SK-N-SH (cell line): ENCODE results near the gene PYGO1. TPM values are rescaled to one million over a fixed set of nuclear protein-coding genes. Genes with fewer than 3 reads are reported as not detected.

Source experiments
- CTCF ChIA-PET: fragments of 300-600, 350-600 bp; formaldehyde crosslinking; extraction: SDS; loops from one replicate; lab custom pipeline; 2021; lab: Yijun Ruan, JAX
- POLR2A ChIA-PET: fragments of 350-600 bp; sonication (Branson Sonifier 250); formaldehyde crosslinking; extraction: SDS; loops from one replicate; lab custom pipeline; 2020; ENCODE audit warnings: antibody characterized with exemption, inconsistent platforms; lab: Yijun Ruan, JAX
- DNase-seq: peaks from one replicate; pipeline ENCODE4 v3.0.0; 2012
- H2AFZ ChIP-seq: fragments of 200-600 bp; sonication (generic); 2 replicates; pipeline ENCODE4 v1.8.1; 2016; ENCODE audit warnings: antibody characterized with exemption, mild to moderate bottlenecking, low read depth
- H3F3A ChIP-seq: fragments of 200-600 bp; sonication (generic); replicated peaks from 2 replicates; pipeline ENCODE3; 2016; ENCODE audit warnings: antibody characterized with exemption, mild to moderate bottlenecking; ENCODE audit not compliant: insufficient read depth
- H3K27ac ChIP-seq, 2 experiments: fragments of 200-500 bp in 1 of 2; fragments of 200-600 bp in 1 of 2; sonication (Bioruptor generic) in 1 of 2; sonication (generic), shearing (Covaris generic) in 1 of 2; 2 replicates each; pipeline versions ENCODE4 v1.5.1 to v1.6.1; 2014 to 2016; ENCODE audit warnings: low read depth in 2 of 2, inconsistent platforms in 1 of 2, low read length in 1 of 2, mild to moderate bottlenecking in 1 of 2, mixed read lengths in 1 of 2
- H3K27me3 ChIP-seq: fragments of 200-600 bp; sonication (generic), shearing (Covaris generic); 2 replicates; pipeline ENCODE4 v1.6.1; 2016; ENCODE audit warnings: mixed run types; ENCODE audit not compliant: insufficient read depth
- H3K36me3 ChIP-seq, 2 experiments: fragments of 200-500 bp in 1 of 2; fragments of 200-600 bp in 1 of 2; sonication (Bioruptor generic) in 1 of 2; sonication (generic) in 1 of 2; replicated peaks in 1 of 2; 2 replicates each; pipeline versions ENCODE3 to v1.5.1; 2014 to 2016; ENCODE audit warnings: low read length in 1 of 2, mild to moderate bottlenecking in 1 of 2; ENCODE audit not compliant: insufficient read depth in 2 of 2, control insufficient read depth in 1 of 2
- H3K4me1 ChIP-seq, 2 experiments: fragments of 200-500 bp in 1 of 2; fragments of 200-600 bp in 1 of 2; sonication (Bioruptor generic) in 1 of 2; sonication (generic), shearing (Covaris generic) in 1 of 2; 2 replicates each; pipeline versions ENCODE4 v1.5.1 to v1.6.1; 2014 to 2016; ENCODE audit warnings: low read depth in 1 of 2, low read length in 1 of 2, mixed run types in 1 of 2; ENCODE audit not compliant: insufficient read depth in 2 of 2, control insufficient read depth in 1 of 2
- H3K4me2 ChIP-seq: fragments of 200-600 bp; sonication (generic), shearing (Covaris generic); 2 replicates; pipeline ENCODE4 v1.6.1; 2017; ENCODE audit warnings: mixed run types
- H3K4me3 ChIP-seq, 2 experiments: fragments of 200-500 bp in 1 of 2; fragments of 200-600 bp in 1 of 2; sonication (Bioruptor generic) in 1 of 2; sonication (generic), shearing (Covaris generic) in 1 of 2; 2 replicates each; pipeline versions ENCODE4 v1.5.1 to v1.8.1; 2014 to 2016; ENCODE audit warnings: low read depth in 2 of 2, inconsistent platforms in 1 of 2, low read length in 1 of 2, mild to moderate bottlenecking in 1 of 2, mixed read lengths in 1 of 2, moderate library complexity in 1 of 2
- H3K79me2 ChIP-seq: fragments of 200-600 bp; sonication (generic); 2 replicates; pipeline ENCODE4 v1.8.1; 2017; ENCODE audit warnings: mild to moderate bottlenecking; ENCODE audit not compliant: insufficient read depth
- H3K9ac ChIP-seq: fragments of 200-600 bp; sonication (generic); 2 replicates; pipeline ENCODE4 v1.6.1; 2017; ENCODE audit warnings: mixed run types
- H3K9me2 ChIP-seq: fragments of 200-600 bp; sonication (generic); 2 replicates; pipeline ENCODE4 v1.6.1; 2017; ENCODE audit warnings: mixed run types
- H3K9me3 ChIP-seq: fragments of 200-600 bp; sonication (generic); 2 replicates; pipeline ENCODE4 v1.6.1; 2017; ENCODE audit warnings: mixed run types, mild to moderate bottlenecking, moderate library complexity
- H4K20me1 ChIP-seq: fragments of 200-600 bp; sonication (generic); 2 replicates; pipeline ENCODE4 v1.6.1; 2017; ENCODE audit warnings: mild to moderate bottlenecking, mixed run types; ENCODE audit not compliant: insufficient read depth
- ELF1 ChIP-seq: IDR thresholded peaks from 2 replicates; pipeline ENCODE4 v1.4.0; 2012
- FOSL2 ChIP-seq: IDR thresholded peaks from 2 replicates; pipeline ENCODE4 v1.4.0; 2012; ENCODE audit warnings: low read depth, mild to moderate bottlenecking, moderate library complexity, borderline replicate concordance
- FOXJ3 ChIP-seq: sonication (generic); formaldehyde crosslinking; IDR thresholded peaks from 2 replicates; pipeline ENCODE4 v1.5.1; 2020; ENCODE audit warnings: mild to moderate bottlenecking, missing genetic modification reagents
- FOXM1 ChIP-seq: IDR thresholded peaks from 2 replicates; pipeline ENCODE4 v1.4.0; 2012; ENCODE audit warnings: low read depth, mild to moderate bottlenecking
- GABPA ChIP-seq: IDR thresholded peaks from 2 replicates; pipeline ENCODE4 v1.4.0; 2012; ENCODE audit warnings: low read depth, mild to moderate bottlenecking
- MEF2A ChIP-seq: IDR thresholded peaks from 2 replicates; pipeline ENCODE4 v1.4.0; 2012; ENCODE audit warnings: low read depth, borderline replicate concordance
- NRF1 ChIP-seq: IDR thresholded peaks from 2 replicates; pipeline ENCODE4 v1.6.1; 2012; ENCODE audit warnings: low read depth, mild to moderate bottlenecking, low read length
- POLR2AphosphoS5 ChIP-seq: IDR thresholded peaks from 2 replicates; pipeline ENCODE4 v1.6.1; 2012; ENCODE audit warnings: low read depth, low read length
- RAD21 ChIP-seq: IDR thresholded peaks from 2 replicates; pipeline ENCODE4 v1.6.1; 2012; ENCODE audit warnings: mild to moderate bottlenecking, low read length
- RCOR1 ChIP-seq: fragments of 150-350 bp; IDR thresholded peaks from 2 replicates; pipeline ENCODE4 v1.6.1; 2017; ENCODE audit warnings: antibody characterized with exemption, low read length
- RXRA ChIP-seq: IDR thresholded peaks from 2 replicates; pipeline ENCODE4 v1.4.0; 2012; ENCODE audit warnings: low read depth, mild to moderate bottlenecking, borderline replicate concordance
- TAF1 ChIP-seq: IDR thresholded peaks from 2 replicates; pipeline ENCODE4 v1.6.1; 2012; ENCODE audit warnings: low read depth, mild to moderate bottlenecking, low read length, moderate library complexity, borderline replicate concordance
- TCF12 ChIP-seq: IDR thresholded peaks from 2 replicates; pipeline ENCODE4 v1.4.0; 2012
- YY1 ChIP-seq: IDR thresholded peaks from 2 replicates; pipeline ENCODE4 v1.4.0; 2012; ENCODE audit warnings: low read depth, mild to moderate bottlenecking
- polyA plus RNA-seq, 3 experiments: library from polyadenylated mRNA; depleted of rRNA; stranded (reverse); fragments of >200 nt; gene quantifications; 2 replicates each; pipeline ENCODE4 v1.2.3, GENCODE V29; 2012
- TF ChIP-seq, protein P1 (sequence below): fragments of 200-600 bp; sonication (generic); IDR thresholded peaks from 2 replicates; pipeline ENCODE4 v1.6.1; 2017; ENCODE audit warnings: antibody characterized with exemption, mild to moderate bottlenecking, moderate library complexity
- TF ChIP-seq, protein P2 (sequence below): fragments of 150-350 bp; IDR thresholded peaks from 2 replicates; pipeline ENCODE4 v1.6.1; 2016; ENCODE audit warnings: mild to moderate bottlenecking, low read depth, low read length
- TF ChIP-seq, protein P3 (sequence below): IDR thresholded peaks from 2 replicates; pipeline ENCODE4; 2012
- TF ChIP-seq, protein P4 (sequence below): fragments of 150-350 bp; IDR thresholded peaks from 2 replicates; pipeline ENCODE4 v1.6.1; 2017; ENCODE audit warnings: antibody characterized with exemption, low read length, low read depth, borderline replicate concordance
- TF ChIP-seq, protein P5 (sequence below): IDR thresholded peaks from 2 replicates; pipeline ENCODE4 v1.4.0; 2012; ENCODE audit warnings: low read depth, borderline replicate concordance
- TF ChIP-seq, protein P6 (sequence below): IDR thresholded peaks from 2 replicates; pipeline ENCODE4 v1.4.0; 2012; ENCODE audit warnings: low read depth, borderline replicate concordance

The PYGO1 gene
- polyA plus RNA-seq, 1 of the 3 experiments (the other 2 are of a cell fraction): 2.3 TPM

DNA sequence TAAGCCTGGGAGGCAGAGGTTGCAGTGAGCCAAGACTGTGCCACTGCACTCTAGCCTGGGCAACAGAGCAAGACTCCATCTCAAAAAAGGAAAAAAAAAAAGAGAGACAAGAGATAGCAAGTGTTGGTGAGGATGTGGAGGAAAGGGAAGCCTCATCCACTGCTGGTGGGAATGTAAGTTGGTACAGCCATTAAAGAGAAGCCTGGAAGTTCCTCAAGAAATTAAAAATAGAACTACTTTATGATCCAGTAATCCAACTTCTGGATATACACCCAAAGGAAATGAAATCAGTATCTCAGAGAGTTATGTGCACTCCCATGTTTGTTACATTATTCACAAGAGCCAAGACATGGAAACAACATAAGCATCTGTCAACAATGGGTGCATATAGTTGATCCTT is 14.9 kb downstream of the PYGO1 start:
- H3K36me3 ChIP-seq: no peaks in the 10 kb centered on the region
- TF ChIP-seq RCOR1 (no peak), POLR2AphosphoS5 (no peak), TCF12 (no peak), RAD21 (no peak), MEF2A (no peak), NRF1 (no peak), FOSL2 (no peak), TAF1 (no peak), RXRA (no peak), YY1 (no peak), FOXM1 (no peak), ELF1 (no peak), FOXJ3 (CRISPR knock-in tag) (no peak), GABPA (no peak)
- TF ChIP-seq, protein P1, sequence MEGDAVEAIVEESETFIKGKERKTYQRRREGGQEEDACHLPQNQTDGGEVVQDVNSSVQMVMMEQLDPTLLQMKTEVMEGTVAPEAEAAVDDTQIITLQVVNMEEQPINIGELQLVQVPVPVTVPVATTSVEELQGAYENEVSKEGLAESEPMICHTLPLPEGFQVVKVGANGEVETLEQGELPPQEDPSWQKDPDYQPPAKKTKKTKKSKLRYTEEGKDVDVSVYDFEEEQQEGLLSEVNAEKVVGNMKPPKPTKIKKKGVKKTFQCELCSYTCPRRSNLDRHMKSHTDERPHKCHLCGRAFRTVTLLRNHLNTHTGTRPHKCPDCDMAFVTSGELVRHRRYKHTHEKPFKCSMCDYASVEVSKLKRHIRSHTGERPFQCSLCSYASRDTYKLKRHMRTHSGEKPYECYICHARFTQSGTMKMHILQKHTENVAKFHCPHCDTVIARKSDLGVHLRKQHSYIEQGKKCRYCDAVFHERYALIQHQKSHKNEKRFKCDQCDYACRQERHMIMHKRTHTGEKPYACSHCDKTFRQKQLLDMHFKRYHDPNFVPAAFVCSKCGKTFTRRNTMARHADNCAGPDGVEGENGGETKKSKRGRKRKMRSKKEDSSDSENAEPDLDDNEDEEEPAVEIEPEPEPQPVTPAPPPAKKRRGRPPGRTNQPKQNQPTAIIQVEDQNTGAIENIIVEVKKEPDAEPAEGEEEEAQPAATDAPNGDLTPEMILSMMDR: no peak
- TF ChIP-seq, protein P2, sequence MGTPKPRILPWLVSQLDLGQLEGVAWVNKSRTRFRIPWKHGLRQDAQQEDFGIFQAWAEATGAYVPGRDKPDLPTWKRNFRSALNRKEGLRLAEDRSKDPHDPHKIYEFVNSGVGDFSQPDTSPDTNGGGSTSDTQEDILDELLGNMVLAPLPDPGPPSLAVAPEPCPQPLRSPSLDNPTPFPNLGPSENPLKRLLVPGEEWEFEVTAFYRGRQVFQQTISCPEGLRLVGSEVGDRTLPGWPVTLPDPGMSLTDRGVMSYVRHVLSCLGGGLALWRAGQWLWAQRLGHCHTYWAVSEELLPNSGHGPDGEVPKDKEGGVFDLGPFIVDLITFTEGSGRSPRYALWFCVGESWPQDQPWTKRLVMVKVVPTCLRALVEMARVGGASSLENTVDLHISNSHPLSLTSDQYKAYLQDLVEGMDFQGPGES: no peak
- TF ChIP-seq, protein P3, sequence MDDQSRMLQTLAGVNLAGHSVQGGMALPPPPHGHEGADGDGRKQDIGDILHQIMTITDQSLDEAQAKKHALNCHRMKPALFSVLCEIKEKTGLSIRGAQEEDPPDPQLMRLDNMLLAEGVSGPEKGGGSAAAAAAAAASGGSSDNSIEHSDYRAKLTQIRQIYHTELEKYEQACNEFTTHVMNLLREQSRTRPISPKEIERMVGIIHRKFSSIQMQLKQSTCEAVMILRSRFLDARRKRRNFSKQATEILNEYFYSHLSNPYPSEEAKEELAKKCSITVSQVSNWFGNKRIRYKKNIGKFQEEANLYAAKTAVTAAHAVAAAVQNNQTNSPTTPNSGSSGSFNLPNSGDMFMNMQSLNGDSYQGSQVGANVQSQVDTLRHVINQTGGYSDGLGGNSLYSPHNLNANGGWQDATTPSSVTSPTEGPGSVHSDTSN: no peak
- TF ChIP-seq, protein P4, sequence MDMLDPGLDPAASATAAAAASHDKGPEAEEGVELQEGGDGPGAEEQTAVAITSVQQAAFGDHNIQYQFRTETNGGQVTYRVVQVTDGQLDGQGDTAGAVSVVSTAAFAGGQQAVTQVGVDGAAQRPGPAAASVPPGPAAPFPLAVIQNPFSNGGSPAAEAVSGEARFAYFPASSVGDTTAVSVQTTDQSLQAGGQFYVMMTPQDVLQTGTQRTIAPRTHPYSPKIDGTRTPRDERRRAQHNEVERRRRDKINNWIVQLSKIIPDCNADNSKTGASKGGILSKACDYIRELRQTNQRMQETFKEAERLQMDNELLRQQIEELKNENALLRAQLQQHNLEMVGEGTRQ: no peak
- TF ChIP-seq, protein P5, sequence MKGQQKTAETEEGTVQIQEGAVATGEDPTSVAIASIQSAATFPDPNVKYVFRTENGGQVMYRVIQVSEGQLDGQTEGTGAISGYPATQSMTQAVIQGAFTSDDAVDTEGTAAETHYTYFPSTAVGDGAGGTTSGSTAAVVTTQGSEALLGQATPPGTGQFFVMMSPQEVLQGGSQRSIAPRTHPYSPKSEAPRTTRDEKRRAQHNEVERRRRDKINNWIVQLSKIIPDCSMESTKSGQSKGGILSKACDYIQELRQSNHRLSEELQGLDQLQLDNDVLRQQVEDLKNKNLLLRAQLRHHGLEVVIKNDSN: no peak
- TF ChIP-seq, protein P6, sequence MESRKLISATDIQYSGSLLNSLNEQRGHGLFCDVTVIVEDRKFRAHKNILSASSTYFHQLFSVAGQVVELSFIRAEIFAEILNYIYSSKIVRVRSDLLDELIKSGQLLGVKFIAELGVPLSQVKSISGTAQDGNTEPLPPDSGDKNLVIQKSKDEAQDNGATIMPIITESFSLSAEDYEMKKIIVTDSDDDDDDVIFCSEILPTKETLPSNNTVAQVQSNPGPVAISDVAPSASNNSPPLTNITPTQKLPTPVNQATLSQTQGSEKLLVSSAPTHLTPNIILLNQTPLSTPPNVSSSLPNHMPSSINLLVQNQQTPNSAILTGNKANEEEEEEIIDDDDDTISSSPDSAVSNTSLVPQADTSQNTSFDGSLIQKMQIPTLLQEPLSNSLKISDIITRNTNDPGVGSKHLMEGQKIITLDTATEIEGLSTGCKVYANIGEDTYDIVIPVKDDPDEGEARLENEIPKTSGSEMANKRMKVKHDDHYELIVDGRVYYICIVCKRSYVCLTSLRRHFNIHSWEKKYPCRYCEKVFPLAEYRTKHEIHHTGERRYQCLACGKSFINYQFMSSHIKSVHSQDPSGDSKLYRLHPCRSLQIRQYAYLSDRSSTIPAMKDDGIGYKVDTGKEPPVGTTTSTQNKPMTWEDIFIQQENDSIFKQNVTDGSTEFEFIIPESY: no peak
- H3K4me3 ChIP-seq: no peak overlapping the region
- H3K4me1 ChIP-seq: peaks cover 0 to 4% of the 10 kb centered on the region in 2 experiments; a peak in 1 of 4 replicates
- no peak for DNase-seq
- H3K9ac ChIP-seq: no peak overlapping the region
- no peak overlapping the region for H3K27ac ChIP-seq
- no peak overlapping the region for H3K4me2 ChIP-seq
- H2AFZ ChIP-seq: no peak overlapping the region
- no peaks in the 10 kb centered on the region for H3K9me3 ChIP-seq
- H3F3A ChIP-seq: no peaks in the 10 kb centered on the region
- peaks cover under 1% of the 10 kb centered on the region; the same call in 1 of the 2 replicates for H3K79me2 ChIP-seq
- no peaks in the 10 kb centered on the region for H3K27me3 ChIP-seq
- no peaks in the 10 kb centered on the region for H3K9me2 ChIP-seq
- H4K20me1 ChIP-seq: no peaks in the 10 kb centered on the region
- CTCF ChIA-PET: interaction anchor here (1.3 kb wide), 1 partner anchor 60 kb away, joined by 3 read pairs; no protein-coding TSS in a partner anchor
- POLR2A ChIA-PET: no interaction called here
